HG02852 (cell line): ENCODE results near the gene GALK2.

Experiments used
- ATAC-seq: cut with Tn5 transposase; IDR thresholded peaks from one replicate; pipeline ENCODE4 v1.9.1; 2021; ENCODE audit warnings: mild to moderate bottlenecking, moderate library complexity; ENCODE audit not compliant: unreplicated experiment

GALK2 gene

GRCh38 chr15:49278751-49279150 is 108.7 kb downstream of the GALK2 start:
- ATAC-seq, result no peak

DNA sequence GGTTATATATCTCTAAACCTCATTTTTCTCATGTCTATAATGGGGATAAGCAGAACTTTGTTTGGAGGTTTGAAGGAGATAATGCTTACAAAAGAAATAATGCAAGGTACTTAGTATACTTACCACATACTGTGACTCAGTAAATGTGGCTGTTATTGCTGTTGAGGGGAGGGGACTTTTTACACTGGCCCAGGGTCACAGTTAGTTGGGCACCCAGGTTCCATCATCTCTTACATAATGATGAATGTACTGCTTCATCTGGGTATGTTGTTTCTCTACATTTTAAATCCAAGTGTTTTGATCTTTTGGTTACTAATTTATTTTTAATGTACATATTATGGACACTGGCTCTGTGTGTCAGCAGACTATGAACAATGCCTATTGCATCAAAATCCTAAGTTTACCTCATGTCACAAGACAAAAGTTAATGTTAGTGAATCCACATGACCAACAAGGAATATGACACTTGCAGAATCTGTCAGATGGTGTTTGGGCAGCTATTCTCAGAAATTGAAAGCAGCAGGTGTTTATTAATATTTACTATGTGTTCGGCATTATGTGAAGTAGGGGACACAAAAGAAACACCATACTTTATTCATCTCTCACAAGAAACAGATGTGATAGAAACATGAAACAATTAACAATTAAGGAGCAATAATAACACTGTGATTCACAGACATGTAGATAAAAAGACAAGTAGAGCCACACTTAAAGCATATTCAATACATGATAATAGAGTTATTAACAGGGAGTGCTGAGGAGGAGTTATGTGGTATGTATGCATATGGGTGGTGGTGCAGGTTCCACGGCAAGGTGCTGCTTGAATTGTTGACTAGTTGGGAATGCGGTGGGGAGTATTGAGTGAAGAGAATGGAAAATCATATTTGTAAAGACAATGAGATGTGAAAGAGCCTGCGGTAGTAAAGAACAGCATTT is 109.7 kb downstream of the GALK2 start:
- no peak for ATAC-seq

GRCh38 chr15:49282366-49282765 is 112.3 kb downstream of the GALK2 start:
- ATAC-seq, result no peak

GRCh38 chr15:49286649-49287404 is 116.8 kb downstream of the GALK2 start:
- ATAC-seq, result no peak

DNA sequence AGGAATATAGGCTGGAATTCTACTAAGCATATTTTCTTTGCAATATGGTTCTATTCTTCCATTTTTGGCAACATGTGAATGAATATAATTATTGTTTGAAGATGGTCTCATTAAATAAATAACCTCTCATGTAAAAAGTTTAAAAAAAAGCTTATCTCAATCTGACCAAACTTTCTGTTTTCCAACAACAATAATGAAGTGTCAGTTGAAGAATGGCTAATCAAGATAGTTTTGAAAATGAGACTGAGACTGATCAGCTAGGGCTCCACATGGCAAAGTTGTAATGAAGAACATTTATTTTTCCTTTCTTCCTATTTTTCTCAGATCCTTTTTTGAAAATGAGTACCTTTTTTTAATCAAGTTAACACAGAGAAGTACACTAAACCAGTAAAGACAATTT is 117.4 kb downstream of the GALK2 start:
- no peak for ATAC-seq

DNA sequence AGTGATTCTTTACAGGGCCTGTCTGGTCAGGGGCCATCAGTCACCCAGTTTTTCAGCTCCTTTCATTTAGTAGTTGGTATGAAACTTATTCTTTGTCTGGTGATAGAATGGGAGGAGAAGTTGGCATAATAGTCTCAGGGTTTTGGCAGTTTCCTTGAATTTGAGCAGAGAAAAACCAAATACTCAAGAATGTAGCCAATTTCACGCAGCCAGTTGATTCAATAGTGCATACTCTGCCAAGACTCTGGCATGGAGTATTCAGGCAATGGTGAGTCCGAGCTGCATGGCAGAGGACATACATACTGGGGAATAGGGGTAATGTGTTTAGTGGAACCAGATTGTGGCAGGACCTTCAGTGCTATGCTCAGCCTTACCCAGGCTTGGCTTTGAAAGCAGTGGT is 118.3 kb downstream of the GALK2 start:
- ATAC-seq, result no peak

- no peak for ATAC-seq
Measured at GRCh38 chr15:49290191-49290590, 120.1 kb downstream of the GALK2 start.

- no peak for ATAC-seq
Measured at GRCh38 chr15:49293941-49294340, 123.9 kb downstream of the GALK2 start.

GRCh38 chr15:49296258-49296657 is 126.2 kb downstream of the GALK2 start:
- ATAC-seq, result no peak

DNA sequence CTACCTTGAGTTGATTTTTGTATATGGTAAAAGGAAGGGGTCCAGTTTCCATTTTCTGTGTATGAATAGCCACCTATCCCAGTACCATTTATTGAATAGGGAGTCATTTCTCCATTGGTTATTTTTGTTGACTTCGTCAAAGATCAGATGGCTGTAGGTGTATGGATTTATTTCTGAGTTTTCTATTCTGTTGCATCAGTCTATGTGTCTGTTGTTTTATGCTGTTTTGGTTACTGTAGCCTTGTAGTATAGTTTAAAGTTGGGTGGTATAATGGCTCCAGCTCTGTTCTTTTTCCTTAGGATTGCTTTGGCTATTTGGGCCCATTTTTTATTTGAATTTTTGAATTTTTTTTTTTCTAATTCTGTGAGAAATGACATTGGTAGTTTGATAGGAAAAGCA is 127.5 kb downstream of the GALK2 start:
- no peak for ATAC-seq

- no peak for ATAC-seq
Measured at GRCh38 chr15:49300856-49301255, 130.8 kb downstream of the GALK2 start.

DNA sequence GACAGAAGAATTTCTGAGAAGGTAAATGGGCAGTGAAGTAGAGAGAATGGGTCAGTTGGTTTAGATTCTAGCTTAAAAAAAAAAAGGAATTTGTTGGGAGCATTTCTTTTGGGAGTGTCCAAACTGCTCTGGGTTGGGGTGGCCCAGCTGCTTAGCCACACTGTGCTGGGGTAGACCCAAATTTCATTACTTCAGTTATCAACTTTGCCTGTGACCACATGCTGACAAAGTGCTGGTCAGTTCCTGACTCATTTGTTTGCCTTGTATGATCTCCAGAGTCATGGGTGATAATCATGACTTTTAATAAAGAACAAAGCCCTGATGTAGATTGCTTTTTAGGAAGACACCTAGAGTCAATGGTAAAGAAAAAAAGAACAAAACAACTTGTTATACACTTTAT is 131.5 kb downstream of the GALK2 start:
- ATAC-seq, result no peak

- no peak for ATAC-seq
Measured at GRCh38 chr15:49303003-49303402, 133.0 kb downstream of the GALK2 start.

- ATAC-seq, result no peak
Measured at GRCh38 chr15:49306551-49306950, 136.5 kb downstream of the GALK2 start.

GRCh38 chr15:49308686-49309085 is 138.6 kb downstream of the GALK2 start:
- no peak for ATAC-seq

DNA sequence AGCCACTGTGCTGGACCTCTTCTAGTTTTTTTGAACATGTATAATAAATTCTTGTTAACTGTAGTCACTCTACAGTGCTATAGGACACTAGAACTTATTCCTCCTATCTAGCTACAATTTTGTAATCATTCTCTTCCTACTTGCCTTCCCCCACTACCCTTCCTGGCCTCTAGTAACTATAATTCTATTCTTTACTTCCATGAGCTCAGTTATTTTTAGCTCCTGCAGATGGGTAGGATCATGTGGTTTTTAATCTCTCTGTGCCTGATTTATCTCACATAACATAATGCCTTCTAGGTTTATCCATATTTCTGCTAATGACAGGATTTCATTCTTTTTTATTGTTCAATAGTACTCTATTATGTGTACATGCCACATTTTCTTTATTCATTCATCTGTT is 139.8 kb downstream of the GALK2 start:
- no peak for ATAC-seq

DNA sequence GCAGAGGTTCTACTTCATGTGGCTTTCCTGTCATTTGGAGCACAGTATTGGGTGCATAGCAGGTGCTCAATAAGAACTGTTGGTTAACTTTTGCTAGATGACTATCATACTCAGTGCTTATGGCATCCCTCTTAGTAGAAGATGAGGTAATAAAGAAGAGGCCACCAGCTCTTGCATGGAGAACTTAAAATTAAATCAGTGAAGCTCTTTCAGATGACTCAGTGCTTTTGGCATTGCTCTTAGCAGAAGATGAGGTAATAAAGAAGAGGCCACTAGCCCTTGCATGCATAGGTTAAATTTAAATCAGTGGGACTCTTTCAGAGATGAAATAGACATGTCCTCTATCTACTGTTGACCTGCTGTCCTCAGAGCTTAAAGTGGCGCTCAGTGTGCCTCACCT is 143.6 kb downstream of the GALK2 start:
- ATAC-seq, result no peak

DNA sequence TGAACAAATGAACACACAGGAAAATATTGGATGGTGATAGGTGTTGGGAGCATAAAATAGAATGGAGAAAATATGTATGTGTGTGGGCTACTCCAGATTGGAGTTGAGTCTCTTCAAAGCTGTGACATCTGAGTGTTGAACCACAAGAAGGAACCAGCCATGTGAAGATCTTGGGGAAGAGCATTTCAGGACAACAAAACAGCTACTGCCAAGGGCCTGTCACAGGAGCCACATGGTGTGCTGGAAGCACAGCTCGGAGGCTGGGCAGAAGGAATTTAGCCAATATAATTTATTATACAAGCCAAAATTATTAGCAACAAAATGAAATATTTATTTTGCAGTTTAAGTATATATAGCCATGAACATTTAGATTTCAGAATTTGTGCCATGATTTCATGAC is 144.7 kb downstream of the GALK2 start:
- no peak for ATAC-seq

- no peak for ATAC-seq
Measured at GRCh38 chr15:49315391-49315823, 145.4 kb downstream of the GALK2 start.

GRCh38 chr15:49320351-49320750 is 150.3 kb downstream of the GALK2 start:
- no peak for ATAC-seq

DNA sequence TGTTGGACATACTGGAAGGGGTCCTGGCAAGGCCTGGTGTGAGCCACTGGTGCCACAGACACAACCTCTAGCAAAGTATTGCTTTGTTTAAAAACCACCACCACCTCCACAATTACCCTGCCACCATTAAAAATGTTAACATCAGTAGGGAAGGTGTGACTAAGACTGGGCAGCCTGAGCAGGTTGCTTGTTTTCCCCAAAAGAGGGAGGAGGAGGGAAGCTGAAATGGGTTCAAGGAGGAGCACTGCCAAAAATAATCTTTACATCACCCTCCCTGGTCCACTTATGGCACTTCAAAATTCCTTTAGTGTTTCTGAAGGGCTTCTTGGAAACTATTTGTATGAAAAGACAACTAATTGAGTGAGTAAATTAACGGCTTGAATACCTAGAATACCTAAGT is 153.2 kb downstream of the GALK2 start:
- no peak for ATAC-seq

GRCh38 chr15:49327927-49328326 is 157.9 kb downstream of the GALK2 start:
- no peak for ATAC-seq
